ENCODE results near the gene SWT1.

The SWT1 gene

GRCh38 chr1:185157599-185158412, 839 bp downstream of the SWT1 start:
- Histone ChIP-seq H3K9me3 (replicated peaks in 1 of 2; ENCODE audit: control insufficient read depth in 2 of 2, insufficient read depth in 1 of 2, low read depth in 1 of 2, low read length in 2 of 2) (no peaks in the 10 kb centered on the region), H3K4me1 (ENCODE audit: control insufficient read depth in 2 of 2, insufficient read depth in 1 of 2, low read depth in 1 of 2, low read length in 2 of 2) (peaks cover 2 to 7% of the 10 kb centered on the region in 2 donors), H2AK5ac (ENCODE audit: low read depth, low read length) (no peak overlapping the region), H3K18ac (ENCODE audit: low read length) (no peak overlapping the region), H2BK15ac (ENCODE audit: low read length) (no peak overlapping the region), H3K27ac (replicated peaks; ENCODE audit: low read length) (no peak overlapping the region), H3K9ac (ENCODE audit: low read depth, low read length, poor library complexity) (peak overlapping the region; percentile 25), H2BK120ac (ENCODE audit: low read depth, low read length) (no peak overlapping the region), H2BK5ac (ENCODE audit: low read length) (no peak overlapping the region), H3K27me3 (ENCODE audit: control insufficient read depth in 3 of 3, insufficient read depth in 3 of 3, low read depth in 1 of 3, low read length in 3 of 3) (no peaks in the 10 kb centered on the region), H2BK12ac (ENCODE audit: low read length) (no peak overlapping the region), H4K91ac (ENCODE audit: low read depth, low read length, poor library complexity) (no peak overlapping the region), H4K8ac (ENCODE audit: low read depth, low read length) (no peak overlapping the region), H3K4me3 (ENCODE audit: low read length in 2 of 2) (peak overlapping the region; percentile 70 to 95), H2AFZ (ENCODE audit: low read length) (peak overlapping the region; percentile 99), H3K4me2 (ENCODE audit: insufficient read depth, low read length, poor library complexity, severe bottlenecking) (peak overlapping the region; percentile 63), H3K4ac (ENCODE audit: low read length) (no peak overlapping the region), H3K36me3 (replicated peaks in 1 of 2; ENCODE audit: control insufficient read depth in 2 of 2, insufficient read depth in 2 of 2, low read length in 2 of 2) (peaks cover 0 to 2% of the 10 kb centered on the region in 2 donors), H3K79me1 (ENCODE audit: low read depth, low read length) (peaks cover 1% of the 10 kb centered on the region), H3K23ac (ENCODE audit: low read depth, low read length, poor library complexity) (peak overlapping the region; percentile 98), H3K14ac (ENCODE audit: low read length) (no peak overlapping the region)
- WGBS, 2 donors (ENCODE audit: extremely low coverage in 2 of 2, insufficient read length in 2 of 2, insufficient replicate concordance in 1 of 2): no CpG with 5 or more reads among the region's 20 CpGs
- DNase-seq (ENCODE audit: low spot score): peak; percentile 8

- H3K4me3 ChIP-seq (ENCODE audit: low read length in 2 of 2): peak overlapping the region in 1 of 2 donors; percentile 35
Observed at GRCh38 chr1:185158800-185159199, 1.8 kb downstream of the SWT1 start.

GRCh38 chr1:185159966-185160365, 3.0 kb downstream of the SWT1 start:
- Histone ChIP-seq H3K27me3 (ENCODE audit: control insufficient read depth in 3 of 3, insufficient read depth in 3 of 3, low read depth in 1 of 3, low read length in 3 of 3) (no peaks in the 10 kb centered on the region), H2AFZ (ENCODE audit: low read length) (no peak overlapping the region), H3K4me1 (ENCODE audit: control insufficient read depth in 2 of 2, insufficient read depth in 1 of 2, low read depth in 1 of 2, low read length in 2 of 2) (peaks cover 2 to 7% of the 10 kb centered on the region in 2 donors), H3K4me3 (ENCODE audit: low read length in 2 of 2) (no peak overlapping the region), H2BK12ac (ENCODE audit: low read length) (no peak overlapping the region), H3K4me2 (ENCODE audit: insufficient read depth, low read length, poor library complexity, severe bottlenecking) (no peak overlapping the region), H4K8ac (ENCODE audit: low read depth, low read length) (no peak overlapping the region), H3K23ac (ENCODE audit: low read depth, low read length, poor library complexity) (no peak overlapping the region), H3K18ac (ENCODE audit: low read length) (no peak overlapping the region), H3K27ac (replicated peaks; ENCODE audit: low read length) (no peak overlapping the region), H3K4ac (ENCODE audit: low read length) (no peak overlapping the region), H3K14ac (ENCODE audit: low read length) (no peak overlapping the region), H3K9ac (ENCODE audit: low read depth, low read length, poor library complexity) (no peak overlapping the region), H3K36me3 (replicated peaks in 1 of 2; ENCODE audit: control insufficient read depth in 2 of 2, insufficient read depth in 2 of 2, low read length in 2 of 2) (peaks cover 2 to 3% of the 10 kb centered on the region in 2 donors), H2BK120ac (ENCODE audit: low read depth, low read length) (no peak overlapping the region), H3K79me1 (ENCODE audit: low read depth, low read length) (peaks cover 1% of the 10 kb centered on the region), H4K91ac (ENCODE audit: low read depth, low read length, poor library complexity) (no peak overlapping the region), H2BK5ac (ENCODE audit: low read length) (no peak overlapping the region), H3K9me3 (replicated peaks in 1 of 2; ENCODE audit: control insufficient read depth in 2 of 2, insufficient read depth in 1 of 2, low read depth in 1 of 2, low read length in 2 of 2) (no peaks in the 10 kb centered on the region), H2AK5ac (ENCODE audit: low read depth, low read length) (no peak overlapping the region), H2BK15ac (ENCODE audit: low read length) (no peak overlapping the region)
- WGBS, 2 donors (ENCODE audit: extremely low coverage in 2 of 2, insufficient read length in 2 of 2, insufficient replicate concordance in 1 of 2): no CpG with 5 or more reads among the region's 3 CpGs
- DNase-seq (ENCODE audit: low spot score): no peak

More at GRCh38 chr1:185158800-185159199, 1.8 kb downstream of the SWT1 start:
- no peak for DNase-seq (ENCODE audit: low spot score)
- Histone ChIP-seq H3K4me1 (ENCODE audit: control insufficient read depth in 2 of 2, insufficient read depth in 1 of 2, low read depth in 1 of 2, low read length in 2 of 2) (peaks cover 2 to 7% of the 10 kb centered on the region in 2 donors), H3K79me1 (ENCODE audit: low read depth, low read length) (peaks cover 1% of the 10 kb centered on the region), H4K8ac (ENCODE audit: low read depth, low read length) (no peak overlapping the region), H3K4me2 (ENCODE audit: insufficient read depth, low read length, poor library complexity, severe bottlenecking) (no peak overlapping the region), H2BK5ac (ENCODE audit: low read length) (no peak overlapping the region), H2AFZ (ENCODE audit: low read length) (no peak overlapping the region), H3K4ac (ENCODE audit: low read length) (no peak overlapping the region), H2BK120ac (ENCODE audit: low read depth, low read length) (no peak overlapping the region), H3K27me3 (ENCODE audit: control insufficient read depth in 3 of 3, insufficient read depth in 3 of 3, low read depth in 1 of 3, low read length in 3 of 3) (no peaks in the 10 kb centered on the region), H3K23ac (ENCODE audit: low read depth, low read length, poor library complexity) (no peak overlapping the region), H3K14ac (ENCODE audit: low read length) (no peak overlapping the region), H2BK12ac (ENCODE audit: low read length) (no peak overlapping the region), H3K27ac (replicated peaks; ENCODE audit: low read length) (no peak overlapping the region), H3K18ac (ENCODE audit: low read length) (no peak overlapping the region), H3K9ac (ENCODE audit: low read depth, low read length, poor library complexity) (no peak overlapping the region), H2AK5ac (ENCODE audit: low read depth, low read length) (no peak overlapping the region), H4K91ac (ENCODE audit: low read depth, low read length, poor library complexity) (no peak overlapping the region), H2BK15ac (ENCODE audit: low read length) (no peak overlapping the region), H3K9me3 (replicated peaks in 1 of 2; ENCODE audit: control insufficient read depth in 2 of 2, insufficient read depth in 1 of 2, low read depth in 1 of 2, low read length in 2 of 2) (no peaks in the 10 kb centered on the region), H3K36me3 (replicated peaks in 1 of 2; ENCODE audit: control insufficient read depth in 2 of 2, insufficient read depth in 2 of 2, low read length in 2 of 2) (peaks cover 0 to 2% of the 10 kb centered on the region in 2 donors)
- WGBS, 2 donors (ENCODE audit: extremely low coverage in 2 of 2, insufficient read length in 2 of 2, insufficient replicate concordance in 1 of 2): no CpG with 5 or more reads among the region's 2 CpGs

GRCh38 chr1:185162491-185162890, 5.5 kb downstream of the SWT1 start:
- H3K36me3 ChIP-seq (replicated peaks in 1 of 2; ENCODE audit: control insufficient read depth in 2 of 2, insufficient read depth in 2 of 2, low read length in 2 of 2): peaks cover 2 to 8% of the 10 kb centered on the region in 2 donors
- H2BK12ac ChIP-seq (ENCODE audit: low read length): no peak overlapping the region
- H3K23ac ChIP-seq (ENCODE audit: low read depth, low read length, poor library complexity): no peak overlapping the region
- no peaks in the 10 kb centered on the region for H3K27me3 ChIP-seq (ENCODE audit: control insufficient read depth in 3 of 3, insufficient read depth in 3 of 3, low read depth in 1 of 3, low read length in 3 of 3)
- H4K91ac ChIP-seq (ENCODE audit: low read depth, low read length, poor library complexity): no peak overlapping the region
- H3K4me2 ChIP-seq (ENCODE audit: insufficient read depth, low read length, poor library complexity, severe bottlenecking): no peak overlapping the region
- no peak overlapping the region for H3K4me3 ChIP-seq (ENCODE audit: low read length in 2 of 2)
- no peak overlapping the region for H3K14ac ChIP-seq (ENCODE audit: low read length)
- no peak overlapping the region for H2AK5ac ChIP-seq (ENCODE audit: low read depth, low read length)
- no peak overlapping the region for H3K9ac ChIP-seq (ENCODE audit: low read depth, low read length, poor library complexity)
- H3K18ac ChIP-seq (ENCODE audit: low read length): no peak overlapping the region
- WGBS, 2 donors (ENCODE audit: extremely low coverage in 2 of 2, insufficient read length in 2 of 2, insufficient replicate concordance in 1 of 2): no CpG with 5 or more reads among the region's 4 CpGs
- H3K9me3 ChIP-seq (replicated peaks in 1 of 2; ENCODE audit: control insufficient read depth in 2 of 2, insufficient read depth in 1 of 2, low read depth in 1 of 2, low read length in 2 of 2): no peaks in the 10 kb centered on the region
- H2AFZ ChIP-seq (ENCODE audit: low read length): no peak overlapping the region
- H2BK15ac ChIP-seq (ENCODE audit: low read length): no peak overlapping the region
- no peak overlapping the region for H3K4ac ChIP-seq (ENCODE audit: low read length)
- H3K4me1 ChIP-seq (ENCODE audit: control insufficient read depth in 2 of 2, insufficient read depth in 1 of 2, low read depth in 1 of 2, low read length in 2 of 2): peaks cover 0 to 5% of the 10 kb centered on the region in 2 donors
- no peak overlapping the region for H3K27ac ChIP-seq (replicated peaks; ENCODE audit: low read length)
- no peak for DNase-seq (ENCODE audit: low spot score)
- no peak overlapping the region for H2BK5ac ChIP-seq (ENCODE audit: low read length)
- no peak overlapping the region for H4K8ac ChIP-seq (ENCODE audit: low read depth, low read length)
- H3K79me1 ChIP-seq (ENCODE audit: low read depth, low read length): no peaks in the 10 kb centered on the region
- no peak overlapping the region for H2BK120ac ChIP-seq (ENCODE audit: low read depth, low read length)

Measured in neuronal stem cell (in vitro differentiated cells).